Fibroblast of skin of right quadriceps (primary cell): Measurements from ENCODE around the gene AKNAD1.
"Not testable (repeated sequence)": the region's sequence is repeated elsewhere in the genome, so short reads cannot be mapped to it uniquely, and the experiment has no call there.

Experiments
- DNase-seq: peaks from one replicate; pipeline ENCODE4 v3.0.0-alpha.2; 2013

Gene AKNAD1

GRCh38 chr1:108856994-108857393 lies at the start of gene AKNAD1:
AKNAD1 (minus strand) TSS chr1:108857094; CDS start chr1:108852664, 4,430 bp downstream.
- no peak for DNase-seq

GRCh38 chr1:108901106-108901505 lies 44.2 kb upstream of the AKNAD1 start:
- DNase-seq = no peak

- peak; percentile 63 for DNase-seq
Measured at GRCh38 chr1:108897865-108898720, 41.2 kb upstream of the AKNAD1 start.

GRCh38 chr1:108896146-108897145 lies 39.6 kb upstream of the AKNAD1 start:
- DNase-seq = no peak

- DNase-seq = no peak
Measured at GRCh38 chr1:108893141-108893530, 36.2 kb upstream of the AKNAD1 start.

GRCh38 chr1:108892356-108893140 lies 35.7 kb upstream of the AKNAD1 start:
- peak; percentile 8 for DNase-seq

- no peak for DNase-seq
Measured at GRCh38 chr1:108889706-108890384, 33.0 kb upstream of the AKNAD1 start.

- DNase-seq = not testable (repeated sequence)
Measured at GRCh38 chr1:108889006-108889645, 32.2 kb upstream of the AKNAD1 start.

GRCh38 chr1:108886292-108886691 lies 29.4 kb upstream of the AKNAD1 start:
- DNase-seq = no peak

- DNase-seq = no peak
Measured at GRCh38 chr1:108884968-108885367, 28.1 kb upstream of the AKNAD1 start.

GRCh38 chr1:108882837-108883236 lies 25.9 kb upstream of the AKNAD1 start:
- no peak for DNase-seq

- DNase-seq = peak; percentile 58
Measured at GRCh38 chr1:108881369-108881768, 24.5 kb upstream of the AKNAD1 start.

GRCh38 chr1:108880850-108881249 lies 24.0 kb upstream of the AKNAD1 start:
- DNase-seq = peak; percentile 7

- no peak for DNase-seq
Measured at GRCh38 chr1:108878678-108879077, 21.8 kb upstream of the AKNAD1 start.

- DNase-seq = no peak
Measured at GRCh38 chr1:108878160-108878469, 21.2 kb upstream of the AKNAD1 start.

- peak; percentile 29 for DNase-seq
Measured at GRCh38 chr1:108877348-108878159, 20.7 kb upstream of the AKNAD1 start.

GRCh38 chr1:108871050-108871724 lies 14.3 kb upstream of the AKNAD1 start:
- DNase-seq = no peak

- DNase-seq = no peak
Measured at GRCh38 chr1:108865316-108865910, 8.5 kb upstream of the AKNAD1 start.

GRCh38 chr1:108863984-108864383 lies 7.1 kb upstream of the AKNAD1 start:
- DNase-seq = no peak
